Measurements from ENCODE around the gene RPS6KC1. TPM values are rescaled to one million over a fixed set of nuclear protein-coding genes. Genes with fewer than 3 reads are reported as not detected.

Gene RPS6KC1
- total and polyA plus RNA-seq, 2 of the 4 experiments (the other 2 are of a cell fraction): 7.9 to 23.7 TPM

DNA sequence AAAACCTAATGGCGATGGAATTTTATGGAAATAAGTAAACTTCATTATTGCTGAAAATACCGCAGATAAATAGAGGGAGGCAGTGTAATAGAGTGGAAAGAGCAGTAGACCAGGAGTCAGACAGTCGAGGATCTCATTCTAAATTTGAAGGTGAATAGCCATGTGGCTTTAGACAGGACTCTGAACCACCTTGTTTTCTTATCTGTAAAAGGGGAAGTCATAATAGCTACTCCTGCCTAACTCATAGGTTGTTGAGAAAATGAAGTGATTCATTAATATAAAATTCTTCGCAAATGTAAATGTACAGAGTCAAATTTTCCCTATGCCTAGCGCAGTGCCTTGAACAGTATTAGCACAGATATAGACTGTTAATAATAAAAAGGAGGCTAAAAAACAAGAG, 14.8 kb downstream of the RPS6KC1 start:
- ATAC-seq (ENCODE audit: low read depth) (no peak), DNase-seq (no peak)
- no peaks in the 10 kb centered on the region for H3K36me3 ChIP-seq (ENCODE audit: control insufficient read depth, insufficient read depth, low read length)
- H3K14ac ChIP-seq (replicated peaks; ENCODE audit: low read depth, low read length): no peak overlapping the region
- no peak overlapping the region for H3K4ac ChIP-seq (ENCODE audit: low read depth, low read length)
- H3K9me3 ChIP-seq (ENCODE audit: control insufficient read depth, insufficient read depth, low read length): no peaks in the 10 kb centered on the region
- peaks cover 21 to 36% of the 10 kb centered on the region in 2 experiments for H3K79me1 ChIP-seq (ENCODE audit: low read depth in 1 of 2, low read length in 2 of 2)
- H2BK15ac ChIP-seq (ENCODE audit: low read depth, low read length): no peak overlapping the region
- H3K4me3 ChIP-seq (ENCODE audit: insufficient read depth, low read depth, low read length): no peak overlapping the region
- H3K9ac ChIP-seq (ENCODE audit: low read depth, low read length): no peak overlapping the region
- H3K27ac ChIP-seq (ENCODE audit: insufficient read depth, low read length): no peak overlapping the region
- H3K4me2 ChIP-seq (ENCODE audit: low read depth, low read length): no peak overlapping the region
- no peaks in the 10 kb centered on the region; the same call in 1 of the 2 replicates for H3K4me1 ChIP-seq (ENCODE audit: control insufficient read depth, insufficient read depth, low read length)
- no peak overlapping the region for H2AK9ac ChIP-seq (replicated peaks; ENCODE audit: low read depth, low read length, poor library complexity)
- TF ChIP-seq MAFK (IDR thresholded peaks at IDR 0.05; ENCODE audit: low read depth, low read length) (no peak), RFX5 (IDR thresholded peaks at IDR 0.05; ENCODE audit: low read depth, low read length) (no peak), SMC3 (IDR thresholded peaks at IDR 0.05; ENCODE audit: low read depth, low read length) (no peak), FOS (IDR thresholded peaks at IDR 0.05; ENCODE audit: low read depth, low read length) (no peak), BHLHE40 (IDR thresholded peaks at IDR 0.05; ENCODE audit: low read depth, low read length) (no peak), POLR2A (IDR thresholded peaks at IDR 0.05; ENCODE audit: low read depth, low read length) (no peak), RCOR1 (IDR thresholded peaks at IDR 0.05; ENCODE audit: insufficient replicate concordance, low read length) (no peak), NFE2L2 (IDR thresholded peaks at IDR 0.05; ENCODE audit: low read depth, low read length) (no peak), ELK1 (IDR thresholded peaks at IDR 0.05; ENCODE audit: borderline replicate concordance, low read depth, low read length) (no peak)
- H4K5ac ChIP-seq (ENCODE audit: low read depth, low read length): no peak overlapping the region
- no peak overlapping the region for H3K56ac ChIP-seq (ENCODE audit: extremely low read depth, insufficient read depth, low read length)
- no TSS peak for BruUV-seq (replicated peaks)
- peaks cover 16% of the 10 kb centered on the region; the same call in 1 of the 2 replicates for H4K20me1 ChIP-seq (ENCODE audit: insufficient read depth, low read length)
- H2AK5ac ChIP-seq (ENCODE audit: low read depth, low read length): no peak overlapping the region
- H4K91ac ChIP-seq (ENCODE audit: insufficient read depth, low read depth, low read length): no peak overlapping the region
- H3K23ac ChIP-seq (ENCODE audit: low read depth, low read length): no peak overlapping the region
- H2BK120ac ChIP-seq (ENCODE audit: low read depth, low read length): no peak overlapping the region
- POLR2A ChIA-PET (ENCODE audit: unreplicated experiment): no interaction called here
- no peaks in the 10 kb centered on the region for H3K27me3 ChIP-seq (ENCODE audit: control insufficient read depth, insufficient read depth, low read length)
- H4K8ac ChIP-seq (ENCODE audit: low read depth in 2 of 2, low read length in 2 of 2): no peak overlapping the region
- no peak overlapping the region for H2BK5ac ChIP-seq (ENCODE audit: low read depth, low read length, poor library complexity, severe bottlenecking)
- peaks cover 3% of the 10 kb centered on the region; the same call in 1 of the 2 replicates for H3K9me1 ChIP-seq (ENCODE audit: insufficient read depth, low read length)
- dilution Hi-C loops (cut with HindIII; ENCODE audit: low sequenced_read_pairs, unreplicated experiment): no loop called here
- no peak overlapping the region for H2AFZ ChIP-seq (replicated peaks; ENCODE audit: low read length, poor library complexity)
- H2BK20ac ChIP-seq (ENCODE audit: low read depth, low read length): no peak overlapping the region
- H3K18ac ChIP-seq (ENCODE audit: low read depth, low read length): no peak overlapping the region
- CTCF ChIA-PET: no interaction called here
- WGBS, 2 experiments (ENCODE audit: extremely low coverage in 2 of 2, insufficient read length in 1 of 2): 83% methylated on average over 1 of the region's 5 CpGs; no CpG with 5 or more reads in 1 of the 2 experiments
- intact Hi-C loops (cut with micrococcal nuclease): no loop called here
- in situ Hi-C loops (cut with MboI; ENCODE audit: low sequenced_read_pairs): no loop called here
